H1 (cell line): Measurements from ENCODE around the gene RUSF1. TPM values are rescaled to one million over a fixed set of nuclear protein-coding genes. Genes with fewer than 3 reads are reported as not detected.

Experiments used
- CTCF ChIA-PET: fragments of 300-600 bp; sonication (Branson Sonifier 250); formaldehyde crosslinking; loops from one replicate; lab custom pipeline; 2021; ENCODE audit not compliant: partially characterized antibody; lab: Charles Lee
- POLR2A ChIA-PET: fragments of 300-600 bp; sonication (Branson Sonifier 250); formaldehyde crosslinking; loops from one replicate; lab custom pipeline; 2021; ENCODE audit warnings: inconsistent platforms; ENCODE audit not compliant: partially characterized antibody; lab: Charles Lee
- DNase-seq, 2 experiments: peaks; one replicate each; pipeline versions ENCODE4 v3.0.0 to v3.0.0-alpha.2; 2010 to 2022; ENCODE audit warnings: low spot score in 2 of 2, low read depth in 1 of 2, mixed read lengths in 1 of 2
- FAIRE-seq: peaks from 2 replicates; lab custom pipeline; 2011; peaks lifted over from hg19 to GRCh38; lab: Jason Lieb, UNC
- H2AFZ ChIP-seq: 2 replicates; pipeline ENCODE4 v1.8.1; 2012; ENCODE audit warnings: low read length, inconsistent platforms
- H2AK5ac ChIP-seq: 2 replicates; pipeline ENCODE4 v1.6.1; 2013; ENCODE audit warnings: low read depth, low read length
- H2BK120ac ChIP-seq: replicated peaks from 2 replicates; pipeline ENCODE3; 2013; ENCODE audit warnings: low read depth, low read length, inconsistent platforms
- H2BK12ac ChIP-seq: 2 replicates; pipeline ENCODE4 v1.6.1; 2013; ENCODE audit warnings: low read depth, low read length
- H2BK15ac ChIP-seq: 2 replicates; pipeline ENCODE4 v1.6.1; 2013; ENCODE audit warnings: low read length
- H2BK20ac ChIP-seq: 2 replicates; pipeline ENCODE4 v1.6.1; 2013; ENCODE audit warnings: low read length
- H2BK5ac ChIP-seq: 2 replicates; pipeline ENCODE4 v1.6.1; 2013; ENCODE audit warnings: low read depth, low read length
- H3K14ac ChIP-seq: 2 replicates; pipeline ENCODE4 v1.6.1; 2013; ENCODE audit warnings: inconsistent platforms; ENCODE audit not compliant: insufficient read length
- H3K18ac ChIP-seq: 2 replicates; pipeline ENCODE4 v1.6.1; 2013; ENCODE audit warnings: low read length; ENCODE audit errors: extremely low read depth
- H3K23ac ChIP-seq: 2 replicates; pipeline ENCODE4 v1.6.1; 2013; ENCODE audit warnings: inconsistent platforms; ENCODE audit not compliant: insufficient read length
- H3K23me2 ChIP-seq: 2 replicates; pipeline ENCODE4 v1.6.1; 2013; ENCODE audit warnings: low read depth, low read length
- H3K27ac ChIP-seq: 2 replicates; pipeline ENCODE4 v1.6.1; 2011; ENCODE audit warnings: low read depth, low read length, inconsistent platforms
- H3K27me3 ChIP-seq, 4 experiments: replicated peaks in 1 of 4; 1 replicate in 1 of 4; 2 replicates in 3 of 4; pipeline versions ENCODE4 v1.6.1 to v1.8.1; 2011 to 2013; ENCODE audit warnings: low read length in 3 of 4, mild to moderate bottlenecking in 3 of 4, inconsistent platforms in 2 of 4, mixed read lengths in 2 of 4, moderate library complexity in 1 of 4; ENCODE audit not compliant: control insufficient read depth in 3 of 4, insufficient read depth in 3 of 4; ENCODE audit errors: extremely low read depth in 1 of 4
- H3K36me3 ChIP-seq, 4 experiments: 2 replicates each; pipeline versions ENCODE4 v1.6.1 to v1.8.1; 2011 to 2013; ENCODE audit warnings: mild to moderate bottlenecking in 4 of 4, low read length in 3 of 4, moderate library complexity in 2 of 4, control low read depth in 1 of 4, inconsistent platforms in 1 of 4; ENCODE audit not compliant: insufficient read depth in 4 of 4, control insufficient read depth in 2 of 4
- H3K4ac ChIP-seq: replicated peaks from 2 replicates; pipeline ENCODE3; 2013; ENCODE audit warnings: low read length, low read depth, mixed read lengths, inconsistent platforms; ENCODE audit not compliant: insufficient read length
- H3K4me1 ChIP-seq, 4 experiments: replicated peaks in 1 of 4; 1 replicate in 1 of 4; 2 replicates in 3 of 4; pipeline versions ENCODE4 v1.6.1 to v1.8.1; 2011 to 2013; ENCODE audit warnings: low read length in 3 of 4, inconsistent platforms in 2 of 4, mixed read lengths in 1 of 4; ENCODE audit not compliant: insufficient read depth in 4 of 4, control insufficient read depth in 3 of 4
- H3K4me2 ChIP-seq, 2 experiments: 2 replicates each; pipeline versions ENCODE4 v1.6.1 to v1.8.1; 2011 to 2013; ENCODE audit warnings: low read depth in 2 of 2, low read length in 2 of 2, control low read depth in 1 of 2, inconsistent platforms in 1 of 2, mild to moderate bottlenecking in 1 of 2; ENCODE audit not compliant: insufficient read depth in 1 of 2
- H3K4me3 ChIP-seq, 4 experiments: fragments of 200-600, 300-600 bp in 1 of 4; sonication (generic), shearing (Covaris generic), sonication (Bioruptor Twin) in 1 of 4; 2 replicates each; pipeline versions ENCODE4 v1.5.1 to v1.8.1; 2011 to 2016; ENCODE audit warnings: low read length in 4 of 4, low read depth in 3 of 4, control low read depth in 2 of 4, inconsistent platforms in 2 of 4, mild to moderate bottlenecking in 2 of 4, mixed read lengths in 1 of 4, moderate library complexity in 1 of 4; ENCODE audit not compliant: insufficient read depth in 2 of 4; ENCODE audit errors: extremely low read depth in 1 of 4
- H3K56ac ChIP-seq: replicated peaks from 2 replicates; pipeline ENCODE3; 2013; ENCODE audit warnings: low read depth, mild to moderate bottlenecking, mixed read lengths, low read length, inconsistent platforms; ENCODE audit not compliant: insufficient read length
- H3K79me1 ChIP-seq: 2 replicates; pipeline ENCODE4 v1.6.1; 2013; ENCODE audit warnings: low read depth, low read length, control low read depth
- H3K79me2 ChIP-seq, 2 experiments: 2 replicates each; pipeline versions ENCODE4 v1.6.1 to v1.8.1; 2012 to 2013; ENCODE audit warnings: low read length in 2 of 2, mild to moderate bottlenecking in 2 of 2, inconsistent platforms in 1 of 2; ENCODE audit not compliant: insufficient read depth in 2 of 2, control insufficient read depth in 1 of 2
- H3K9ac ChIP-seq, 4 experiments: replicated peaks in 1 of 4; 1 replicate in 1 of 4; 2 replicates in 3 of 4; pipeline versions ENCODE4 v1.6.1 to v1.8.1; 2011 to 2013; ENCODE audit warnings: low read depth in 3 of 4, low read length in 3 of 4, control low read depth in 2 of 4, mild to moderate bottlenecking in 2 of 4, moderate library complexity in 2 of 4, inconsistent platforms in 1 of 4; ENCODE audit errors: extremely low read depth in 1 of 4
- H3K9me3 ChIP-seq, 2 experiments: 2 replicates each; pipeline versions ENCODE4 v1.6.1 to v1.8.1; 2012 to 2013; ENCODE audit warnings: mild to moderate bottlenecking in 2 of 2, moderate library complexity in 2 of 2, control low read depth in 1 of 2, inconsistent platforms in 1 of 2, low read depth in 1 of 2, low read length in 1 of 2, mixed read lengths in 1 of 2; ENCODE audit not compliant: insufficient read depth in 2 of 2
- H4K20me1 ChIP-seq, 2 experiments: replicated peaks in 1 of 2; 2 replicates each; pipeline versions ENCODE3 to v1.8.1; 2011 to 2013; ENCODE audit warnings: inconsistent platforms in 2 of 2, low read length in 2 of 2, mild to moderate bottlenecking in 1 of 2; ENCODE audit not compliant: insufficient read depth in 2 of 2, control insufficient read depth in 1 of 2
- H4K5ac ChIP-seq: 2 replicates; pipeline ENCODE4 v1.6.1; 2013; ENCODE audit warnings: low read length, low read depth, mixed read lengths, inconsistent platforms; ENCODE audit not compliant: insufficient read length
- H4K8ac ChIP-seq: 2 replicates; pipeline ENCODE4 v1.8.0; 2013; ENCODE audit warnings: mild to moderate bottlenecking, moderate library complexity, low read length, inconsistent platforms; ENCODE audit not compliant: insufficient read depth; ENCODE audit errors: extremely low read depth
- H4K91ac ChIP-seq: replicated peaks from 2 replicates; pipeline ENCODE3; 2013; ENCODE audit warnings: low read length, mixed read lengths, inconsistent platforms; ENCODE audit not compliant: insufficient read length
- ATF2 ChIP-seq: IDR thresholded peaks from 2 replicates; pipeline ENCODE4 v1.6.1; 2012; ENCODE audit warnings: low read length, inconsistent platforms
- BACH1 ChIP-seq: IDR thresholded peaks from 2 replicates; pipeline ENCODE4 v1.6.1; 2012; ENCODE audit warnings: low read length, improper control_type of control experiment
- CBX8 ChIP-seq: fragments of 300-800, 300-1000 bp; sonication (generic); IDR thresholded peaks from 2 replicates; pipeline ENCODE4 v1.7.1; 2016; ENCODE audit warnings: low read depth, low read length, borderline replicate concordance
- CHD1 ChIP-seq: IDR thresholded peaks from 2 replicates; pipeline ENCODE4 v1.6.1; 2012; ENCODE audit warnings: low read depth, low read length, improper control_type of control experiment
- CTCF ChIP-seq, 3 experiments: IDR thresholded peaks; 1 replicate in 2 of 3; 2 replicates in 1 of 3; pipeline versions ENCODE4 v1.5.1 to v1.6.1; 2011; ENCODE audit warnings: low read length in 3 of 3, mild to moderate bottlenecking in 3 of 3, inconsistent platforms in 2 of 3, low read depth in 1 of 3, moderate library complexity in 1 of 3; ENCODE audit not compliant: insufficient read depth in 1 of 3; ENCODE audit errors: control extremely low read depth in 1 of 3
- KDM1A ChIP-seq: fragments of 200-600, 300-600 bp; sonication (generic); IDR thresholded peaks from 2 replicates; pipeline ENCODE4 v1.7.1; 2016; ENCODE audit warnings: mild to moderate bottlenecking, low read length, borderline replicate concordance
- RBBP5 ChIP-seq: IDR thresholded peaks from 2 replicates; pipeline ENCODE4 v1.7.1; 2012; ENCODE audit warnings: low read depth, mild to moderate bottlenecking, inconsistent platforms, low read length, moderate library complexity, borderline replicate concordance
- SRF ChIP-seq: IDR thresholded peaks from 2 replicates; pipeline ENCODE4 v1.6.1; 2011; ENCODE audit warnings: mild to moderate bottlenecking, low read depth, low read length, moderate library complexity
- YY1 ChIP-seq: IDR thresholded peaks from 2 replicates; pipeline ENCODE4 v1.6.1; 2011; ENCODE audit warnings: low read depth, mild to moderate bottlenecking, low read length
- WGBS, 2 experiments: shearing (Covaris generic) in 1 of 2; methylation state at CpG; one replicate each; pipeline versions ENCODE4 v1.1.6 to v1.1.7; 2013 to 2015; ENCODE audit warnings: low lambda C conversion rate in 2 of 2, mixed read lengths in 2 of 2, inconsistent platforms in 1 of 2, low coverage in 1 of 2, missing lambda C conversion rate in 1 of 2; ENCODE audit not compliant: insufficient replicate concordance in 2 of 2, insufficient coverage in 1 of 2, insufficient read length in 1 of 2; ENCODE audit errors: extremely low coverage in 1 of 2, missing lambda C conversion rate in 1 of 2; 5-methylcytosine and 5-hydroxymethylcytosine counted together
- polyA plus RNA-seq, 7 experiments: library from polyadenylated mRNA; depleted of rRNA in 3 of 7; stranded (reverse) in 5 of 7; unstranded in 2 of 7; fragments of >200 nt in 5 of 7; fragments of 200-250 nt in 2 of 7; gene quantifications; 1 replicate in 5 of 7; 2 replicates in 1 of 7; 4 replicates in 1 of 7; pipeline versions ENCODE4 v1.2.1 to v1.2.3, GENCODE V29; 2011 to 2013; ENCODE audit warnings: missing spikeins in 2 of 7, mixed read lengths in 2 of 7
- total RNA-seq: library from RNA; stranded (reverse); fragmentation: NEBNext Ultra II Directional; extraction: Animal tissue kit (Norgen Biotek cat#: 25700); gene quantifications from 2 replicates; pipeline ENCODE4 v1.2.1, GENCODE V29; 2021

The RUSF1 gene
- total and polyA plus RNA-seq, 2 of the 8 experiments (the other 6 are each of a cell fraction or from before 2014, with no cell fraction given): 22.5 to 33.7 TPM

- Histone ChIP-seq H3K56ac (no peak overlapping the region), H2BK15ac (no peak overlapping the region), H3K14ac (no peak overlapping the region), H3K4me3 (no peak overlapping the region), H2AFZ (no peak overlapping the region), H4K20me1 (no peaks in the 10 kb centered on the region), H3K36me3 (peaks cover 0 to 10% (median 1%) of the 10 kb centered on the region in 4 experiments; a peak in 4 of 8 replicates), H3K4me2 (no peak overlapping the region), H4K5ac (no peak overlapping the region), H2BK5ac (no peak overlapping the region), H3K18ac (no peak overlapping the region), H4K8ac (no peak overlapping the region), H3K9ac (no peak overlapping the region), H2AK5ac (no peak overlapping the region), H3K4me1 (peaks cover 0 to 5% (median 0%) of the 10 kb centered on the region in 4 experiments; a peak in 2 of 7 replicates), H3K79me1 (no peaks in the 10 kb centered on the region), H3K9me3 (no peaks in the 10 kb centered on the region), H3K4ac (no peak overlapping the region), H2BK12ac (no peak overlapping the region), H3K27me3 (peaks cover 0 to 5% (median 5%) of the 10 kb centered on the region in 4 experiments; a peak in 4 of 7 replicates), H4K91ac (no peak overlapping the region), H3K27ac (no peak overlapping the region), H3K79me2 (no peaks in the 10 kb centered on the region), H2BK20ac (no peak overlapping the region), H3K23me2 (peaks cover 5% of the 10 kb centered on the region; the same call in 1 of the 2 replicates), H2BK120ac (no peak overlapping the region), H3K23ac (no peak overlapping the region)
- ChIA-PET POLR2A (no interaction called here), CTCF (no interaction called here)
- DNase-seq (no peak), FAIRE-seq (no peak)
- WGBS, 2 experiments: 81% methylated on average over 4 of the region's 5 CpGs; no CpG with 5 or more reads in 1 of the 2 experiments
- TF ChIP-seq YY1: no peak
- TF ChIP-seq RBBP5: no peak
- TF ChIP-seq CTCF (IDR thresholded peaks at IDR 0.05; ENCODE audit: control extremely low read depth in 1 of 3, insufficient read depth in 1 of 3, low read depth in 1 of 3, low read length in 3 of 3): no peak
- no peak for TF ChIP-seq ATF2
- no peak for TF ChIP-seq SRF
- TF ChIP-seq BACH1: no peak
- no peak for TF ChIP-seq CBX8
- no peak for TF ChIP-seq CHD1
- no peak for TF ChIP-seq KDM1A
Measured at GRCh38 chr16:31467151-31467773, 40.9 kb downstream of the RUSF1 start.
